ENCODE data around the gene BTBD16.

Gene BTBD16

DNA sequence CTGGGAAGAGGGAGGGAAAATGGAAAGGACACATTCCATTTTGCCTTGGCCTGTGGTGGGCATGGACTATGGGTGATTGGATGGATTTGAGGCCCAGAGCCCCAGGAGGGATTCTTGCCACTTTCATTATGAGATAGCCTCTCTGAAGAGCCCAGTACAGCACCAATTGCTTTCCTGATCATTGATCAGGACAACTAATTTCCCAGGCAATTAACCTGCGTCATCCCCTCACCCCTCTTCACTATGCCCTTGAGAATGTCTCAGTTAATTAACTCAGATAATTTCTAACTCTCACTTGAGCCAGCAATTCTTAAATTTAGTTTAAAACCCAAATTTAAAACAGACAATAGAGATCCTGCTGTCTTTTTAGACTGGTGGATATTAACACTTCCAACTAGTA lies 90.0 kb downstream of the BTBD16 start:
- Histone ChIP-seq H3K27ac (ENCODE audit: low read depth, low read length, severe bottlenecking) (no peak overlapping the region), H3K4me1 (ENCODE audit: control insufficient read depth, insufficient read depth, low read length, poor library complexity, severe bottlenecking) (no peaks in the 10 kb centered on the region), H3K4me3 (ENCODE audit: extremely low read depth, insufficient read depth, low read length, poor library complexity, severe bottlenecking) (no peak overlapping the region), H3K36me3 (ENCODE audit: control insufficient read depth, insufficient read depth, low read length) (no peaks in the 10 kb centered on the region), H3K9me3 (ENCODE audit: control insufficient read depth, low read length) (peaks cover 8% of the 10 kb centered on the region)
- WGBS, 2 experiments (ENCODE audit: insufficient coverage in 2 of 2), result 100% methylated on average over 1 of the region's 1 CpG

DNA sequence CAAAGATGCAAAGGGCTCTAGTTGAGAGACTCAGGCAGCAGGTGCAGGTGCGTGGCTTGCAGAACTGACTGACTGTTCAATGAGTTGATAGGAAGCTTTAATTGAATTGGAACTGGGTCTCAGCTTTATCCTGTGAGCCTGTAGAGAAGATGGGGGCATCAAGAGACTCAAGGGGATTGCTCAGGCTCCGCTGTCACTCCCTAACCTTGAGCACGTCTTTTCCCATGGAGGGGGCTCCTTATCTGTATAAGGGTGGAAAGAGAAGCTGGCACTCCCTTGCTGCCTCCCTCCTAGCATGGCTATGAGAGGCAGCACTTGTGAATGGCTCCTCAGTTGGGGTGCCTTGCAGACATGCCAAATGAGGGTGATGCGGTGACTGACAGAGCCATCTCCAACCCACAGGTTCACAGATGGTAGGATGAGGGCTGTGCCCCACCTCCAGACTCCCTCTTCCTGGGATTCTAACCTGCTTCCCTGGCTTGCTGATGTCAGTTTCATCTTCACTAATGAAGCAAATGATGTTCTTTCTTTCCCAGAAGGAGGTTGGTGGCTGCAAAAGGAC lies 91.0 kb downstream of the BTBD16 start:
- no peaks in the 10 kb centered on the region for H3K36me3 ChIP-seq (ENCODE audit: control insufficient read depth, insufficient read depth, low read length)
- H3K9me3 ChIP-seq (ENCODE audit: control insufficient read depth, low read length), result peaks cover 8% of the 10 kb centered on the region
- no peak overlapping the region for H3K27ac ChIP-seq (ENCODE audit: low read depth, low read length, severe bottlenecking)
- 94 to 100% methylated on average over 1 to 4 of the region's 4 CpGs for WGBS, 2 experiments (ENCODE audit: insufficient coverage in 2 of 2)
- H3K4me1 ChIP-seq (ENCODE audit: control insufficient read depth, insufficient read depth, low read length, poor library complexity, severe bottlenecking), result no peaks in the 10 kb centered on the region
- H3K4me3 ChIP-seq (ENCODE audit: extremely low read depth, insufficient read depth, low read length, poor library complexity, severe bottlenecking), result no peak overlapping the region

DNA sequence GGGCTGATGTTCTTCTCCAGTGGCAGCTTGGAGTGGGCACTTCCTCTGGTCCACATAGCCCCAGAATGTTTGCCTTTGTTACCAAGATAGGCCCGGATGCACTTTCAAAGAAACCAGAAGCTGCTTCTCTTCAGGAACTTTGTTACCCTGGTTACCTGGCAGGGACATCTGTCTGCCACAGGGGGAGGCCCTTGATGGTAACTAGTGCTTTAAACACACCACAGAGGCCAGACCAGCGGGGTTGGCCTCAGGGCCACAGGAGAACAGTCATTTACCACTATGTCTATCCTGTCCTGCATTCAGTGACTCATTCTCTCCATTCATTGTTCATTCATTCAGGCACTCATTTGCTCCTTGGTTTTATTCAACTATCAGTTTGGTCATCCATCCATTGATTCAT lies 91.5 kb downstream of the BTBD16 start:
- H3K9me3 ChIP-seq (ENCODE audit: control insufficient read depth, low read length), result peaks cover 12% of the 10 kb centered on the region
- no peaks in the 10 kb centered on the region for H3K4me1 ChIP-seq (ENCODE audit: control insufficient read depth, insufficient read depth, low read length, poor library complexity, severe bottlenecking)
- no peak overlapping the region for H3K4me3 ChIP-seq (ENCODE audit: extremely low read depth, insufficient read depth, low read length, poor library complexity, severe bottlenecking)
- no peaks in the 10 kb centered on the region for H3K36me3 ChIP-seq (ENCODE audit: control insufficient read depth, insufficient read depth, low read length)
- no peak overlapping the region for H3K27ac ChIP-seq (ENCODE audit: low read depth, low read length, severe bottlenecking)
- WGBS, 2 experiments (ENCODE audit: insufficient coverage in 2 of 2), result 46 to 63% methylated on average over 2 of the region's 2 CpGs

GRCh38 chr10:122363311-122363710 lies 92.2 kb downstream of the BTBD16 start:
- WGBS, 2 experiments (ENCODE audit: insufficient coverage in 2 of 2), result 90 to 96% methylated on average over 2 of the region's 2 CpGs
- Histone ChIP-seq H3K4me1 (ENCODE audit: control insufficient read depth, insufficient read depth, low read length, poor library complexity, severe bottlenecking) (no peaks in the 10 kb centered on the region), H3K4me3 (ENCODE audit: extremely low read depth, insufficient read depth, low read length, poor library complexity, severe bottlenecking) (no peak overlapping the region), H3K27ac (ENCODE audit: low read depth, low read length, severe bottlenecking) (no peak overlapping the region), H3K9me3 (ENCODE audit: control insufficient read depth, low read length) (peaks cover 14% of the 10 kb centered on the region), H3K36me3 (ENCODE audit: control insufficient read depth, insufficient read depth, low read length) (no peaks in the 10 kb centered on the region)

DNA sequence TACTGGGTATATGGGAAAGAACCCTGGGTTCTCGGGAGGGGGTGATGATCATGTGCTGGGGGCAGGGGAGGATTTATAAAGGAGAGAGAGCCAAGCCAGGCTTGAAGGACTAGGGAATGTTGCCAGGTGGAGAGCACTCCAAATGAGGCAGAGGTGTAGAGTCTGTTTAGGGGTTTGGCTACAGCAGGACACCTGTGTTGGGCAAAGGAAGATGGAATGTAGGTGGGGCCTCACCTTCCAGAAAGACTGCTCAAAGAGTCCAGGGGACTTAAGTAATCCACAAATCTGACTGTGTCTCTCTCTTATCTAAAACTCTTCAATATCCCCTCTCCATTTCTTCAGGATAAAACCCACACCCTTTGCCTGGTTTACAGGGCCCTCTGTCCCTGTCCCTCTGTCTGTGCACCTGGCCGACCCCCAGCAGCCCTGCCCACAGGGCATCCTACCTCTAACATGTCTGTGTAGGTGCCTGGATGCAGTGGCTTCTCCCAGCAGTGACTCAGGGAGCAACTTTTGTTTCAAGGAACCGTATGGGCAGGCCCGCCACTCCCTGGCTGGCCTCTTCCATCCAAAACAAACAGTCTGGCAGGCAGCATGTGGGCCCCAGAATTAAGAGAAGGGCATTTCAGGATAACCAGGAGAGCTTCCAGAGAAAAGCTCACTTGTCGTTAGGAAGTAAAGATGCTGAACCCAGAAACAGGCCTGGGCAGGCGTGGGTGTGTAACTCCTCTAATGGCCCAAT lies 92.8 kb downstream of the BTBD16 start:
- WGBS, 2 experiments (ENCODE audit: insufficient coverage in 2 of 2), result 72 to 85% methylated on average over 4 of the region's 6 CpGs

GRCh38 chr10:122368502-122369254 lies 97.6 kb downstream of the BTBD16 start:
- H3K4me1 ChIP-seq (ENCODE audit: control insufficient read depth, insufficient read depth, low read length, poor library complexity, severe bottlenecking), result no peaks in the 10 kb centered on the region
- no peak overlapping the region for H3K27ac ChIP-seq (ENCODE audit: low read depth, low read length, severe bottlenecking)
- H3K9me3 ChIP-seq (ENCODE audit: control insufficient read depth, low read length), result peaks cover 6% of the 10 kb centered on the region
- H3K36me3 ChIP-seq (ENCODE audit: control insufficient read depth, insufficient read depth, low read length), result no peaks in the 10 kb centered on the region
- H3K4me3 ChIP-seq (ENCODE audit: extremely low read depth, insufficient read depth, low read length, poor library complexity, severe bottlenecking), result no peak overlapping the region
- WGBS, 2 experiments (ENCODE audit: insufficient coverage in 2 of 2), result 79 to 83% methylated on average over 9 to 11 of the region's 13 CpGs

More for the DNA sequence above, 92.8 kb downstream of the BTBD16 start:
- Histone ChIP-seq H3K4me1 (ENCODE audit: control insufficient read depth, insufficient read depth, low read length, poor library complexity, severe bottlenecking) (no peaks in the 10 kb centered on the region), H3K27ac (ENCODE audit: low read depth, low read length, severe bottlenecking) (no peak overlapping the region), H3K9me3 (ENCODE audit: control insufficient read depth, low read length) (peaks cover 11% of the 10 kb centered on the region), H3K36me3 (ENCODE audit: control insufficient read depth, insufficient read depth, low read length) (no peaks in the 10 kb centered on the region), H3K4me3 (ENCODE audit: extremely low read depth, insufficient read depth, low read length, poor library complexity, severe bottlenecking) (no peak overlapping the region)

GRCh38 chr10:122373108-122373507 lies 102.0 kb downstream of the BTBD16 start:
- Histone ChIP-seq H3K27ac (ENCODE audit: low read depth, low read length, severe bottlenecking) (no peak overlapping the region), H3K9me3 (ENCODE audit: control insufficient read depth, low read length) (no peaks in the 10 kb centered on the region), H3K36me3 (ENCODE audit: control insufficient read depth, insufficient read depth, low read length) (no peaks in the 10 kb centered on the region), H3K4me3 (ENCODE audit: extremely low read depth, insufficient read depth, low read length, poor library complexity, severe bottlenecking) (no peak overlapping the region), H3K4me1 (ENCODE audit: control insufficient read depth, insufficient read depth, low read length, poor library complexity, severe bottlenecking) (no peaks in the 10 kb centered on the region)
- 100% methylated on average over 4 of the region's 4 CpGs for WGBS, 2 experiments (ENCODE audit: insufficient coverage in 2 of 2)

DNA sequence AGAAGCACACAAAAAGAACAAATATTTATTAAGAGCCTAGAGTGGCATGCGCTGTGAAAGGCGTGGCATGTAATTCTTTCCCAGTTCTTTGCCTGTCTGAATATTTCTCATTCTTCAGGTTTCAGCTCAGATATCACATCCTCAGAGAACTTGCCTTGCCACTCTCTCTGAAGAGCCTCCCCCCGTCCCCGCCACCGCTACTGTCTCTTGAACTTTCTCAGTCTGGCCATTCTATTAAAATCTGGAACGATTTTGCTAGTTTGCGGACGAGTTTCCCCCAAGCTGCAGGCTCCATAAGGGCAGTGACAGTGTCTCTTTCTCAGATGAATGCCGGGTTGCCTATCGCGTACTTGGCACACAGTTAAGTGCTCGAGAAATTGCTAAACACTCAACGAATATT lies 102.6 kb downstream of the BTBD16 start:
- no peaks in the 10 kb centered on the region for H3K9me3 ChIP-seq (ENCODE audit: control insufficient read depth, low read length)
- H3K36me3 ChIP-seq (ENCODE audit: control insufficient read depth, insufficient read depth, low read length), result no peaks in the 10 kb centered on the region
- no peak overlapping the region for H3K27ac ChIP-seq (ENCODE audit: low read depth, low read length, severe bottlenecking)
- H3K4me1 ChIP-seq (ENCODE audit: control insufficient read depth, insufficient read depth, low read length, poor library complexity, severe bottlenecking), result no peaks in the 10 kb centered on the region
- 37 to 42% methylated on average over 13 of the region's 13 CpGs for WGBS, 2 experiments (ENCODE audit: insufficient coverage in 2 of 2)
- H3K4me3 ChIP-seq (ENCODE audit: extremely low read depth, insufficient read depth, low read length, poor library complexity, severe bottlenecking), result peak overlapping the region; percentile 74

- H3K4me1 ChIP-seq (ENCODE audit: control insufficient read depth, insufficient read depth, low read length, poor library complexity, severe bottlenecking), result no peaks in the 10 kb centered on the region
- peaks cover 5% of the 10 kb centered on the region for H3K36me3 ChIP-seq (ENCODE audit: control insufficient read depth, insufficient read depth, low read length)
- no peaks in the 10 kb centered on the region for H3K9me3 ChIP-seq (ENCODE audit: control insufficient read depth, low read length)
- WGBS, 2 experiments (ENCODE audit: insufficient coverage in 2 of 2), result 1 to 2% methylated on average over 66 of the region's 71 CpGs
- peak within 1 kb of the TSS; percentile 42 for H3K27ac ChIP-seq (ENCODE audit: low read depth, low read length, severe bottlenecking)
- H3K4me3 ChIP-seq (ENCODE audit: extremely low read depth, insufficient read depth, low read length, poor library complexity, severe bottlenecking), result peak within 1 kb of the TSS; percentile 74
Measured at GRCh38 chr10:122374237-122374858, 103.3 kb downstream of the BTBD16 start, which contains the start of gene PLEKHA1. Gene PLEKHA1, plus strand, starts transcription at chr10:122374708. Its CDS starts 18,493 bp downstream, at chr10:122393201.

- peak overlapping the region; percentile 74 for H3K4me3 ChIP-seq (ENCODE audit: extremely low read depth, insufficient read depth, low read length, poor library complexity, severe bottlenecking)
- H3K4me1 ChIP-seq (ENCODE audit: control insufficient read depth, insufficient read depth, low read length, poor library complexity, severe bottlenecking), result no peaks in the 10 kb centered on the region
- H3K27ac ChIP-seq (ENCODE audit: low read depth, low read length, severe bottlenecking), result peak overlapping the region; percentile 42
- peaks cover 5% of the 10 kb centered on the region for H3K36me3 ChIP-seq (ENCODE audit: control insufficient read depth, insufficient read depth, low read length)
- WGBS, 2 experiments (ENCODE audit: insufficient coverage in 2 of 2), result 0% methylated on average over 77 to 81 of the region's 89 CpGs
- no peaks in the 10 kb centered on the region for H3K9me3 ChIP-seq (ENCODE audit: control insufficient read depth, low read length)
Measured at GRCh38 chr10:122374859-122375678, 104.0 kb downstream of the BTBD16 start.

Data from mesodermal cell (in vitro differentiated cells).